ENCODE measurements around the gene RANBP9.

DNA sequence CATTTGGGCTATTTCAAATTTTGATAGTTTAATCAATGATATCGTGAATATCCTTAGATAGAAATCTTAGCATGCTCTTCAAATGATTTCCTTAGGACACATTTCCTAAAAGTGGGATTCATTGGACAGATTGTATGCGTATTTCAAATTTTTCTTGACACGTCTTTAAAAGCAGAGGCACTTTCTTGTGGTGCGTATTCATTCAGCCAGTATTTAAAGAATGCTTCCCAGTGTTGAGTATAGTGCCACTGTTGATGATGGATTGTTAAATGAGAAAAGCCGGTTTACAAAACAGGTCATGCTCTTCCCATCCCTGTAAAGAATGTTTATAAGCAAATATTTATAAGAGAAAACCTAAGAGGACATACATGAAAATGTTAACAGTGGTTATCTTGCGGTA, 111.6 kb downstream of the RANBP9 start:
- TF ChIP-seq, protein P1, sequence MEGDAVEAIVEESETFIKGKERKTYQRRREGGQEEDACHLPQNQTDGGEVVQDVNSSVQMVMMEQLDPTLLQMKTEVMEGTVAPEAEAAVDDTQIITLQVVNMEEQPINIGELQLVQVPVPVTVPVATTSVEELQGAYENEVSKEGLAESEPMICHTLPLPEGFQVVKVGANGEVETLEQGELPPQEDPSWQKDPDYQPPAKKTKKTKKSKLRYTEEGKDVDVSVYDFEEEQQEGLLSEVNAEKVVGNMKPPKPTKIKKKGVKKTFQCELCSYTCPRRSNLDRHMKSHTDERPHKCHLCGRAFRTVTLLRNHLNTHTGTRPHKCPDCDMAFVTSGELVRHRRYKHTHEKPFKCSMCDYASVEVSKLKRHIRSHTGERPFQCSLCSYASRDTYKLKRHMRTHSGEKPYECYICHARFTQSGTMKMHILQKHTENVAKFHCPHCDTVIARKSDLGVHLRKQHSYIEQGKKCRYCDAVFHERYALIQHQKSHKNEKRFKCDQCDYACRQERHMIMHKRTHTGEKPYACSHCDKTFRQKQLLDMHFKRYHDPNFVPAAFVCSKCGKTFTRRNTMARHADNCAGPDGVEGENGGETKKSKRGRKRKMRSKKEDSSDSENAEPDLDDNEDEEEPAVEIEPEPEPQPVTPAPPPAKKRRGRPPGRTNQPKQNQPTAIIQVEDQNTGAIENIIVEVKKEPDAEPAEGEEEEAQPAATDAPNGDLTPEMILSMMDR (IDR thresholded peaks at IDR 0.05; ENCODE audit: insufficient read depth, low read depth, low read length) = no peak
- TF ChIP-seq EZH2 (IDR thresholded peaks at IDR 0.05; ENCODE audit: insufficient read depth, low read length) = no peak
